HL-60 (cell line): ENCODE measurements around the gene GRM5.

Experiments used
- DNase-seq, 2 experiments: peaks; one replicate each; pipeline ENCODE4 v3.0.0-alpha.2; 2010 to 2020; ENCODE audit warnings: low read depth in 1 of 2, low spot score in 1 of 2
- H3K27ac ChIP-seq: fragments of 250-450 bp; sonication (Bioruptor Pico); replicated peaks from 2 replicates; pipeline ENCODE4 v1.5.1; 2020; ENCODE audit warnings: mild to moderate bottlenecking, moderate library complexity
- H3K27me3 ChIP-seq: fragments of 250-450 bp; sonication (Bioruptor Pico); 2 replicates; pipeline ENCODE4 v1.5.1; 2021; ENCODE audit warnings: mild to moderate bottlenecking, moderate library complexity; ENCODE audit not compliant: insufficient read depth, poor library complexity, severe bottlenecking
- H3K4me3 ChIP-seq: replicated peaks from 2 replicates; pipeline ENCODE4 v1.5.1; 2011; ENCODE audit warnings: mild to moderate bottlenecking, control low read depth, low read length; ENCODE audit not compliant: insufficient read depth
- GABPA ChIP-seq: IDR thresholded peaks from 2 replicates; pipeline ENCODE4 v1.6.1; 2012; ENCODE audit warnings: low read depth
- POLR2AphosphoS5 ChIP-seq: IDR thresholded peaks from 2 replicates; pipeline ENCODE4 v1.6.1; 2012; ENCODE audit warnings: low read depth
- SPI1 ChIP-seq: IDR thresholded peaks from 2 replicates; pipeline ENCODE4 v1.6.1; 2012; ENCODE audit warnings: low read depth, mild to moderate bottlenecking, borderline replicate concordance
- TF ChIP-seq, protein P1 (sequence below): IDR thresholded peaks from one replicate; pipeline ENCODE4 v1.5.1; 2011; ENCODE audit warnings: low read length, control low read depth, inconsistent platforms; ENCODE audit not compliant: insufficient read depth
- TF ChIP-seq, protein P2 (sequence below): IDR thresholded peaks from 2 replicates; pipeline ENCODE4 v1.6.1; 2012; ENCODE audit warnings: low read depth; ENCODE audit not compliant: insufficient replicate concordance

GRM5 gene

DNA sequence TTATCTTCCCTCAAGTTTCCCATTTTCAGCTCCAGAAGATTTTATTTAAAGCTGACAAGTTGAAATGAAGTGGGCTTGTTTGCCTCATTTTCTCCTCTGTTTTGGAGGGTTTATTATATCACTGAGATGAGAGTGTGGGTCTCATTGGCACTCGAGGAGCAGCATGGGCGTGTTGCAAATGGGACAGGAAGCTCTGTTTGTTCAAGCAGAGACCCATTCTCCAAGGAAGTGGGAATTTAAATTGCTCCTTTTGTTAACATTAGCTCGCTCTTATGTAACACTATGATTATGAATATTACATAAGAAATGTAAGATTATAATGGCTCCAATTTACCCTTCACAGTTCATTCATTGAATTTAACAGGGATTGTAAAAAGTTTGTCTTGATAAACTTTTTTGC lies 410.6 kb downstream of the GRM5 start:
- Histone ChIP-seq H3K4me3 (no peak overlapping the region), H3K27me3 (no peaks in the 10 kb centered on the region), H3K27ac (no peak overlapping the region)
- DNase-seq = no peak
- no peak for TF ChIP-seq SPI1
- no peak for TF ChIP-seq GABPA
- TF ChIP-seq, protein P1, sequence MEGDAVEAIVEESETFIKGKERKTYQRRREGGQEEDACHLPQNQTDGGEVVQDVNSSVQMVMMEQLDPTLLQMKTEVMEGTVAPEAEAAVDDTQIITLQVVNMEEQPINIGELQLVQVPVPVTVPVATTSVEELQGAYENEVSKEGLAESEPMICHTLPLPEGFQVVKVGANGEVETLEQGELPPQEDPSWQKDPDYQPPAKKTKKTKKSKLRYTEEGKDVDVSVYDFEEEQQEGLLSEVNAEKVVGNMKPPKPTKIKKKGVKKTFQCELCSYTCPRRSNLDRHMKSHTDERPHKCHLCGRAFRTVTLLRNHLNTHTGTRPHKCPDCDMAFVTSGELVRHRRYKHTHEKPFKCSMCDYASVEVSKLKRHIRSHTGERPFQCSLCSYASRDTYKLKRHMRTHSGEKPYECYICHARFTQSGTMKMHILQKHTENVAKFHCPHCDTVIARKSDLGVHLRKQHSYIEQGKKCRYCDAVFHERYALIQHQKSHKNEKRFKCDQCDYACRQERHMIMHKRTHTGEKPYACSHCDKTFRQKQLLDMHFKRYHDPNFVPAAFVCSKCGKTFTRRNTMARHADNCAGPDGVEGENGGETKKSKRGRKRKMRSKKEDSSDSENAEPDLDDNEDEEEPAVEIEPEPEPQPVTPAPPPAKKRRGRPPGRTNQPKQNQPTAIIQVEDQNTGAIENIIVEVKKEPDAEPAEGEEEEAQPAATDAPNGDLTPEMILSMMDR = no peak

DNA sequence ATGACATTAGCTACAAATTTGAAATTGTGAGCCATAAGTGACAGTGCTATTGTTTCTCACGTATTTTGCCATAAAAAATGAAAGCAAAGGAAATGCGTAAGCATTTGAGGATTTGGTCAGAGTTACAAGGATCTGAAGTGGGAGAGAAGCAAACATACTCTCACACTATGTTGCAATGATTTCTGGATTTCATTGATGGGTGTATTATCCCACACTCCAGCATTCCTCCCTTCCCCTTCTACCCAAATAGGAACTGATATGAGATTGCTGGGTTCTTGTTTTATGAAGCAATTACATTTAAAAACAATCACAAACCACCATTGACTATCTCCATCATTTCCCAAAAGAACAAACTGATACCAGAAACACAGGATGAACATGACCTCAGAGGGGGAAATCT lies 414.2 kb downstream of the GRM5 start:
- Histone ChIP-seq H3K27ac (no peak overlapping the region), H3K27me3 (no peaks in the 10 kb centered on the region), H3K4me3 (no peak overlapping the region)
- DNase-seq = no peak
- TF ChIP-seq, protein P2, sequence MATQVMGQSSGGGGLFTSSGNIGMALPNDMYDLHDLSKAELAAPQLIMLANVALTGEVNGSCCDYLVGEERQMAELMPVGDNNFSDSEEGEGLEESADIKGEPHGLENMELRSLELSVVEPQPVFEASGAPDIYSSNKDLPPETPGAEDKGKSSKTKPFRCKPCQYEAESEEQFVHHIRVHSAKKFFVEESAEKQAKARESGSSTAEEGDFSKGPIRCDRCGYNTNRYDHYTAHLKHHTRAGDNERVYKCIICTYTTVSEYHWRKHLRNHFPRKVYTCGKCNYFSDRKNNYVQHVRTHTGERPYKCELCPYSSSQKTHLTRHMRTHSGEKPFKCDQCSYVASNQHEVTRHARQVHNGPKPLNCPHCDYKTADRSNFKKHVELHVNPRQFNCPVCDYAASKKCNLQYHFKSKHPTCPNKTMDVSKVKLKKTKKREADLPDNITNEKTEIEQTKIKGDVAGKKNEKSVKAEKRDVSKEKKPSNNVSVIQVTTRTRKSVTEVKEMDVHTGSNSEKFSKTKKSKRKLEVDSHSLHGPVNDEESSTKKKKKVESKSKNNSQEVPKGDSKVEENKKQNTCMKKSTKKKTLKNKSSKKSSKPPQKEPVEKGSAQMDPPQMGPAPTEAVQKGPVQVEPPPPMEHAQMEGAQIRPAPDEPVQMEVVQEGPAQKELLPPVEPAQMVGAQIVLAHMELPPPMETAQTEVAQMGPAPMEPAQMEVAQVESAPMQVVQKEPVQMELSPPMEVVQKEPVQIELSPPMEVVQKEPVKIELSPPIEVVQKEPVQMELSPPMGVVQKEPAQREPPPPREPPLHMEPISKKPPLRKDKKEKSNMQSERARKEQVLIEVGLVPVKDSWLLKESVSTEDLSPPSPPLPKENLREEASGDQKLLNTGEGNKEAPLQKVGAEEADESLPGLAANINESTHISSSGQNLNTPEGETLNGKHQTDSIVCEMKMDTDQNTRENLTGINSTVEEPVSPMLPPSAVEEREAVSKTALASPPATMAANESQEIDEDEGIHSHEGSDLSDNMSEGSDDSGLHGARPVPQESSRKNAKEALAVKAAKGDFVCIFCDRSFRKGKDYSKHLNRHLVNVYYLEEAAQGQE = no peak
- TF ChIP-seq POLR2AphosphoS5 (no peak), GABPA (no peak), SPI1 (no peak)
- TF ChIP-seq, protein P1 = no peak

DNA sequence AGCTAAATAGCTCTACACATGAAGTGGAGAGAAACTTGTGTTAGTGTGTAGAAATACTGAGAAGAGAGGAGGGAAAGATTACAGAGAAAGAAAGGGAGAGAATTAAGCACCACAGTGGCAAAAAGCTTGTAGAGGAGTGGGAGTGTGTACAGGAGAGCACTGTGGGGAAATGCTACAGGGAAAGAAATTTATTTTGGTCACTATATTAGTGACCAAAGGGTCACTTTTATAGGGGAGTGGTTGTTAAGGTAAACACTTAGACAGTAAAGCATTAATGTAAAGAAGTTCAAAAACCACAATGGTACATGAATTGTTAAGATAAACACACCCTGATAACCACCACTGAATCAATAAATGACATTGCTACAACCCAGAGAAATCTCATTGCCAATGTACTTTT lies 421.1 kb downstream of the GRM5 start:
- no peak for DNase-seq
- Histone ChIP-seq H3K4me3 (no peak overlapping the region), H3K27ac (no peak overlapping the region), H3K27me3 (no peaks in the 10 kb centered on the region)
- TF ChIP-seq SPI1 = no peak
- no peak for TF ChIP-seq POLR2AphosphoS5
- TF ChIP-seq, protein P1 = no peak
- TF ChIP-seq, protein P2 = no peak
- TF ChIP-seq GABPA = no peak

DNA sequence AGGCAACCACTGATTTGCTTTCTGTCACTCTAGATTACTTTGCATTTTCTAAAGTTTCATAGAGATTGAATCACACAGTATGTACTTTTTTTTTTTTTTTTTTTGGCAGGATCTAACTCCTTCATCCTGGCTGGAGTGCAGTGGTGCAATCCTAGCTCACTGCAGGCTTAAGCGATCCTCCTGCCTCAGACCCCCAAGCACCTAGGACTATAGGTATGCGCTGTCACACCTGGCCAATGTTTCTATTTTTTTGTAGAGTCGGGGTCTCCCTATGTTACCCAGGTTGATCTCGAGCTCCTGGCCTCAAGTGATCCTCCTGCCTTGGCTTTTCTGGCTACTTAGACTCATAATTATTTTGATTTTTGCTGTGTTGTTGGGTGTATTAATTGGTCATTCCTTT lies 433.6 kb downstream of the GRM5 start:
- H3K27me3 ChIP-seq = no peaks in the 10 kb centered on the region

More for the DNA sequence above, 433.6 kb downstream of the GRM5 start:
- Histone ChIP-seq H3K27ac (no peak overlapping the region), H3K4me3 (no peak overlapping the region)
- no peak for TF ChIP-seq POLR2AphosphoS5
- TF ChIP-seq GABPA = no peak
- TF ChIP-seq, protein P1 = no peak
- TF ChIP-seq, protein P2 = no peak
- no peak for TF ChIP-seq SPI1
- DNase-seq = no peak
